Esophagus muscularis mucosa (tissue), 3 donors: ENCODE results near the gene RPS2.

Experiments
- POLR2A ChIP-seq: fragments of 450-650 bp; IDR thresholded peaks from one replicate; pipeline ENCODE4 v1.6.1; 2017; ENCODE audit warnings: antibody characterized with exemption, moderate library complexity, mild to moderate bottlenecking, low read depth
- POLR2AphosphoS5 ChIP-seq, 2 donors: sonication (generic); formaldehyde crosslinking; IDR thresholded peaks; one replicate each; pipeline ENCODE4 v1.6.1; 2017; ENCODE audit warnings: antibody characterized with exemption in 2 of 2
- TF ChIP-seq, protein P1 (sequence below), 3 experiments: fragments of 200-600 bp in 2 of 3; fragments of 450-650 bp in 1 of 3; sonication (generic) in 2 of 3; IDR thresholded peaks; one replicate each; pipeline ENCODE4 v1.5.1; 2017 to 2019; ENCODE audit warnings: antibody characterized with exemption in 3 of 3, mild to moderate bottlenecking in 2 of 3, moderate library complexity in 1 of 3

DNA sequence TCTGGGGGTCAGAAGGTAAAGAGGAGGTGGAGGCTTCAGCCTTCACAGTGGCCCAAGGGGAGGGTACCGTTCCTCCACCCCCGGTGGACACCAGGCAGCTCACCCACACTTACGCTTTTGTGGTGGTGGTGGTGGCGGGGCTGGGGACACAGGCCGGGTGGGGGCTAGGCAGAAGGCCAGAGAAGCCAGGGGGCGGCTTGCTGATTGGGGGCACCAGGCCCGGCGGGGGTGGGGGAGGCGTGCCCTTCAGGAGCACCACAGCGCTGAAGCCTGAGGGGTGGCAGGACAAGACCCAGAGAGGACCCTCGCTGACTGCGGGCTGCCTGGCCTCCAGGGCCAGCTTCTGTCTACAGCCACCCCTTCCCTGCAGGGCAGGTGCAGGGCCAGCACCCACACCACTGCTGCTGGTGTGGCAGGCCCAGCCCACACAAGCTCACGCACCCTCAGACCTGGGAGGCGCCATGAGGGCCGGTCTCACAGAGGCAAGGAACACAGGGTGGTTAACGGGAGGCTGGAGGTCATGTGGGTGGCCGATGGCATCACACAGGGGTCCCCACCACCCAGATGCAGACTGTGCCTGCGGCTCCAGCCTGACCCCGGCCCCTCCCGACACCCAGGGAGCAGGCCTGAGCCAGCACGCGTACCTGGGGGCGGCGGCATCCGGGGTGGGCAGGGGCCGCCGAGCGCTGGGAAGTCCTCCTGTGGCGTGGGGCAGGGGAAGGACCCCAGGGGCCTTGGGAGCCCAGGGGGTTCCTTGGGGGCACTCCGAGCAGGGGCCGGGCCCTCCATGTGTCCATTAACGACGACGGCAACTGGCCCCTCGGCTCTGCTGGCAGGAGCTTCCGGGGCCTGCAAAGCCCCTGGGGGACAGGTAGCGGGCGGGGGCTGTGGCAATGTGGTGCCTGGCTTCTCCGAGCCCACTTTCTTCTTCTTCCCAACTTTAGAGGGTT lies 34.5 kb upstream of the RPS2 start:
- TF ChIP-seq, protein P1, sequence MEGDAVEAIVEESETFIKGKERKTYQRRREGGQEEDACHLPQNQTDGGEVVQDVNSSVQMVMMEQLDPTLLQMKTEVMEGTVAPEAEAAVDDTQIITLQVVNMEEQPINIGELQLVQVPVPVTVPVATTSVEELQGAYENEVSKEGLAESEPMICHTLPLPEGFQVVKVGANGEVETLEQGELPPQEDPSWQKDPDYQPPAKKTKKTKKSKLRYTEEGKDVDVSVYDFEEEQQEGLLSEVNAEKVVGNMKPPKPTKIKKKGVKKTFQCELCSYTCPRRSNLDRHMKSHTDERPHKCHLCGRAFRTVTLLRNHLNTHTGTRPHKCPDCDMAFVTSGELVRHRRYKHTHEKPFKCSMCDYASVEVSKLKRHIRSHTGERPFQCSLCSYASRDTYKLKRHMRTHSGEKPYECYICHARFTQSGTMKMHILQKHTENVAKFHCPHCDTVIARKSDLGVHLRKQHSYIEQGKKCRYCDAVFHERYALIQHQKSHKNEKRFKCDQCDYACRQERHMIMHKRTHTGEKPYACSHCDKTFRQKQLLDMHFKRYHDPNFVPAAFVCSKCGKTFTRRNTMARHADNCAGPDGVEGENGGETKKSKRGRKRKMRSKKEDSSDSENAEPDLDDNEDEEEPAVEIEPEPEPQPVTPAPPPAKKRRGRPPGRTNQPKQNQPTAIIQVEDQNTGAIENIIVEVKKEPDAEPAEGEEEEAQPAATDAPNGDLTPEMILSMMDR (IDR thresholded peaks at IDR 0.05) = no peak
- TF ChIP-seq POLR2AphosphoS5 (IDR thresholded peaks at IDR 0.05) (no peak), POLR2A (no peak)
